ENCODE measurements around the gene IPO9.
"Not testable (repeated sequence)": the region's sequence is repeated elsewhere in the genome, so short reads cannot be mapped to it uniquely, and the experiment has no call there.

The IPO9 gene

GRCh38 chr1:201849372-201850052 lies 20.6 kb downstream of the IPO9 start:
- DNase-seq (ENCODE audit: low read depth), result no peak

- DNase-seq (ENCODE audit: low read depth), result no peak
These were observed 21.1 kb downstream of the IPO9 start for GRCh38 chr1:201850053-201850397.

- no peak for DNase-seq (ENCODE audit: low read depth)
These were observed 23.0 kb downstream of the IPO9 start for GRCh38 chr1:201851949-201852348.

GRCh38 chr1:201856722-201857121 lies 27.8 kb downstream of the IPO9 start:
- not testable (repeated sequence) for DNase-seq (ENCODE audit: low read depth)

- no peak for DNase-seq (ENCODE audit: low read depth)
These were observed 30.5 kb downstream of the IPO9 start for GRCh38 chr1:201859424-201859823.

GRCh38 chr1:201861448-201861847 lies 32.5 kb downstream of the IPO9 start:
- no peak for DNase-seq (ENCODE audit: low read depth)

GRCh38 chr1:201870397-201870796 lies 41.4 kb downstream of the IPO9 start:
- DNase-seq (ENCODE audit: low read depth), result no peak

- no peak for DNase-seq (ENCODE audit: low read depth)
These were observed 45.7 kb downstream of the IPO9 start for GRCh38 chr1:201874672-201875071.

GRCh38 chr1:201876148-201876818 lies 47.3 kb downstream of the IPO9 start:
- no peak for DNase-seq (ENCODE audit: low read depth)

GRCh38 chr1:201877877-201878401 lies 49.0 kb downstream of the IPO9 start:
- no peak for DNase-seq (ENCODE audit: low read depth)

- DNase-seq (ENCODE audit: low read depth), result no peak
These were observed 52.1 kb downstream of the IPO9 start for GRCh38 chr1:201880928-201881571.

GRCh38 chr1:201881617-201882016 lies 52.7 kb downstream of the IPO9 start:
- DNase-seq (ENCODE audit: low read depth), result no peak

GRCh38 chr1:201882665-201883132 lies 53.7 kb downstream of the IPO9 start:
- no peak for DNase-seq (ENCODE audit: low read depth)

- no peak for DNase-seq (ENCODE audit: low read depth)
These were observed 54.3 kb downstream of the IPO9 start for GRCh38 chr1:201883266-201883665.

GRCh38 chr1:201883786-201884185 lies 54.8 kb downstream of the IPO9 start:
- no peak for DNase-seq (ENCODE audit: low read depth)

- no peak for DNase-seq (ENCODE audit: low read depth)
These were observed 55.5 kb downstream of the IPO9 start for GRCh38 chr1:201884425-201884824.

GRCh38 chr1:201885531-201886075 lies 56.6 kb downstream of the IPO9 start:
- no peak for DNase-seq (ENCODE audit: low read depth)

- no peak for DNase-seq (ENCODE audit: low read depth)
These were observed 57.3 kb downstream of the IPO9 start for GRCh38 chr1:201886103-201886885.

GRCh38 chr1:201887116-201887866 lies 58.3 kb downstream of the IPO9 start:
- no peak for DNase-seq (ENCODE audit: low read depth)

- no peak for DNase-seq (ENCODE audit: low read depth)
These were observed 59.5 kb downstream of the IPO9 start, which contains the start of gene SHISA4 for GRCh38 chr1:201888282-201889089. TSS of gene SHISA4 (plus strand) at chr1:201888898. CDS start at chr1:201888995, 97 bp downstream.
